ENCODE data around the gene CLEC12A.
"Not testable (repeated sequence)": the region's sequence is repeated elsewhere in the genome, so short reads cannot be mapped to it uniquely, and the experiment has no call there.

DNA sequence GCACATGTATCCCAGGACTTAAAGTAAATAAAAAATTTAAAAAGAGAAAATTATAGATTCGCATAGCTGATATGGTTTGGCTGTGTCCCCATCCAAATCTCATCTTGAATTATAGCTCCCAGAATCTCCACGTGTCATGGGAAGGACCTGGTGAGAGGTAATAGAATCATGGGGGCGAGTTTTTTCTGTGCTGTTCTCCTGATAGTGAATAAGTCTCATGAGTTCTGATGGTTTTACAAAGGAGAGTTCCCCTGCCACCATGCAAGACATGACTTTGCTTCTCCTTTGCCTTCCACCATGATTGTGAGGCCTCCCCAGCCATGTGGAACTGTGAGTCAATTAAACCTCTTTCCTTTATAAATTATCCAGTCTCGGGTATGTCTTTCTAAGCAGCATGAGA lies 55.5 kb downstream of the CLEC12A start:
- TF ChIP-seq POLR2AphosphoS5, POLR2A, TAF1, SPI1, POU2F2 (IDR thresholded peaks at IDR 0.05; ENCODE audit: low read depth, low read length): not testable (repeated sequence)
